Transverse colon (tissue), 4 donors: Measurements from ENCODE around the gene PPARGC1A.

Source experiments
- CTCF ChIP-seq, 5 experiments: fragments of 200-600 bp in 3 of 5; fragments of 450-650 bp in 2 of 5; sonication (generic) in 3 of 5; IDR thresholded peaks; 1 replicate in 2 of 5; 2 replicates in 3 of 5; pipeline ENCODE4 v1.5.1; 2016 to 2017; ENCODE audit warnings: antibody characterized with exemption in 5 of 5, inconsistent platforms in 3 of 5, mild to moderate bottlenecking in 2 of 5, moderate library complexity in 1 of 5
- POLR2A ChIP-seq: fragments of 450-650 bp; IDR thresholded peaks from one replicate; pipeline ENCODE4 v1.6.1; 2016; ENCODE audit warnings: antibody characterized with exemption, mild to moderate bottlenecking, moderate library complexity
- POLR2AphosphoS5 ChIP-seq, 3 donors: sonication (generic); formaldehyde crosslinking; IDR thresholded peaks; one replicate each; pipeline ENCODE4 v1.6.1; 2016; ENCODE audit warnings: antibody characterized with exemption in 3 of 3

- TF ChIP-seq CTCF (IDR thresholded peaks at IDR 0.05) (no peak), POLR2AphosphoS5 (IDR thresholded peaks at IDR 0.05) (no peak), POLR2A (no peak)
Measured at GRCh38 chr4:23902222-23902804, 12.5 kb upstream of the PPARGC1A start.
